HG02840 (cell line): ENCODE measurements around the gene RBM6.
A peak's percentile ranks its signal among the peaks of the same experiment; 100 is the strongest.
"Not testable (repeated sequence)": the region's sequence is repeated elsewhere in the genome, so short reads cannot be mapped to it uniquely, and the experiment has no call there.

Source experiments
- ATAC-seq: cut with Tn5 transposase; IDR thresholded peaks from one replicate; pipeline ENCODE4 v1.9.1; 2021; ENCODE audit warnings: mild to moderate bottlenecking, moderate library complexity, moderate number of reproducible peaks; ENCODE audit not compliant: unreplicated experiment, low FRiP score

The RBM6 gene

GRCh38 chr3:49916686-49917085 is 23.3 kb upstream of the RBM6 start:
- no peak for ATAC-seq

GRCh38 chr3:49917806-49918590 is 22.0 kb upstream of the RBM6 start:
- not testable (repeated sequence) for ATAC-seq

GRCh38 chr3:49924683-49925082 is 15.3 kb upstream of the RBM6 start:
- no peak for ATAC-seq

GRCh38 chr3:49925485-49925884 is 14.5 kb upstream of the RBM6 start:
- no peak for ATAC-seq

- ATAC-seq, result no peak
These were observed 13.7 kb upstream of the RBM6 start for GRCh38 chr3:49926117-49926728.

- no peak for ATAC-seq
These were observed 12.2 kb upstream of the RBM6 start for GRCh38 chr3:49927798-49928197.

- no peak for ATAC-seq
These were observed 11.4 kb upstream of the RBM6 start for GRCh38 chr3:49928481-49929017.

- peak; percentile 84 for ATAC-seq
These were observed 10.4 kb upstream of the RBM6 start, which contains the start of gene MON1A for GRCh38 chr3:49929291-49930167. TSS of gene MON1A (minus strand) at chr3:49929811. CDS start at chr3:49913346, 16,465 bp downstream.

GRCh38 chr3:49930168-49930690 is 9.7 kb upstream of the RBM6 start:
- no peak for ATAC-seq

GRCh38 chr3:49930922-49931321 is 9.0 kb upstream of the RBM6 start:
- ATAC-seq, result no peak

- not testable (repeated sequence) for ATAC-seq
These were observed 7.7 kb upstream of the RBM6 start for GRCh38 chr3:49932281-49932680.

- no peak for ATAC-seq
These were observed 2.9 kb upstream of the RBM6 start for GRCh38 chr3:49937090-49937489.

GRCh38 chr3:49940667-49941249 is 808 bp downstream of the RBM6 start:
- no peak for ATAC-seq

- no peak for ATAC-seq
These were observed 2.7 kb downstream of the RBM6 start for GRCh38 chr3:49942651-49943050.

GRCh38 chr3:49952924-49953323 is 13.0 kb downstream of the RBM6 start:
- ATAC-seq, result no peak

- ATAC-seq, result no peak
These were observed 15.7 kb downstream of the RBM6 start for GRCh38 chr3:49955636-49956035.

- ATAC-seq, result no peak
These were observed 26.4 kb downstream of the RBM6 start for GRCh38 chr3:49966233-49966942.

- ATAC-seq, result no peak
These were observed 27.3 kb downstream of the RBM6 start for GRCh38 chr3:49967291-49967690.

GRCh38 chr3:49968346-49968745 is 28.4 kb downstream of the RBM6 start:
- no peak for ATAC-seq

GRCh38 chr3:49972656-49973055 is 32.7 kb downstream of the RBM6 start:
- ATAC-seq, result no peak
